Endothelial cell (in vitro differentiated cells): ENCODE measurements around the gene PKP3. TPM values are rescaled to one million over a fixed set of nuclear protein-coding genes. Genes with fewer than 3 reads are reported as not detected.

Experiments used
- DNase-seq: peaks from one replicate; pipeline ENCODE4 v3.0.0; 2021; ENCODE audit warnings: low spot score
- H3K27ac Mint-ChIP-seq: one replicate; pipeline ENCODE4 v1.8.0; 2021; ENCODE audit warnings: mixed read lengths, inconsistent platforms; ENCODE audit not compliant: unreplicated experiment
- H3K27me3 Mint-ChIP-seq: one replicate; pipeline ENCODE4 v1.8.0; 2021; ENCODE audit warnings: mild to moderate bottlenecking, moderate library complexity, mixed read lengths, inconsistent platforms; ENCODE audit not compliant: unreplicated experiment
- H3K36me3 Mint-ChIP-seq: one replicate; pipeline ENCODE4 v1.8.0; 2021; ENCODE audit warnings: mild to moderate bottlenecking, low read depth, mixed read lengths, inconsistent platforms; ENCODE audit not compliant: unreplicated experiment
- H3K4me1 Mint-ChIP-seq: one replicate; pipeline ENCODE4 v1.8.0; 2021; ENCODE audit warnings: mild to moderate bottlenecking, mixed read lengths, inconsistent platforms; ENCODE audit not compliant: unreplicated experiment
- H3K4me3 Mint-ChIP-seq: one replicate; pipeline ENCODE4 v1.8.0; 2021; ENCODE audit warnings: mild to moderate bottlenecking, mixed read lengths, inconsistent platforms; ENCODE audit not compliant: unreplicated experiment
- H3K9me3 Mint-ChIP-seq: one replicate; pipeline ENCODE4 v1.8.0; 2021; ENCODE audit warnings: mixed read lengths, inconsistent platforms; ENCODE audit not compliant: unreplicated experiment
- CTCF ChIP-seq: fragments of 200-600 bp; sonication (generic); IDR thresholded peaks from one replicate; pipeline ENCODE4 v1.5.0; 2021; ENCODE audit warnings: antibody characterized with exemption; ENCODE audit not compliant: unreplicated experiment
- total RNA-seq: library from RNA; stranded (reverse); fragmentation: NEBNext Ultra II Directional; extraction: Animal tissue kit (Norgen Biotek cat#: 25700); gene quantifications from one replicate; pipeline ENCODE4 v1.2.1, GENCODE V29; 2021; ENCODE audit not compliant: unreplicated experiment

Gene PKP3
- total RNA-seq, 1 donor from 2014 or later, result 0.49 TPM

- H3K4me1 Mint-ChIP-seq, result no peaks in the 10 kb centered on the region
- H3K9me3 Mint-ChIP-seq, result no peaks in the 10 kb centered on the region
- DNase-seq, result no peak
- H3K27ac Mint-ChIP-seq, result no peak overlapping the region
- no peak for TF ChIP-seq CTCF
- no peak overlapping the region for H3K4me3 Mint-ChIP-seq
- no peaks in the 10 kb centered on the region for H3K36me3 Mint-ChIP-seq
- H3K27me3 Mint-ChIP-seq, result peaks cover 2% of the 10 kb centered on the region
Observed at GRCh38 chr11:395866-396265, 1.9 kb downstream of the PKP3 start.

GRCh38 chr11:396511-396947 lies 2.5 kb downstream of the PKP3 start:
- no peak for DNase-seq
- Mint-ChIP-seq H3K27me3 (peaks cover 2% of the 10 kb centered on the region), H3K36me3 (no peaks in the 10 kb centered on the region)

GRCh38 chr11:396948-397548 lies 3.0 kb downstream of the PKP3 start:
- peaks cover 2% of the 10 kb centered on the region for H3K27me3 Mint-ChIP-seq
- no peaks in the 10 kb centered on the region for H3K36me3 Mint-ChIP-seq
- no peak overlapping the region for H3K4me3 Mint-ChIP-seq
- H3K4me1 Mint-ChIP-seq, result no peaks in the 10 kb centered on the region
- DNase-seq, result no peak
- H3K9me3 Mint-ChIP-seq, result no peaks in the 10 kb centered on the region
- H3K27ac Mint-ChIP-seq, result no peak overlapping the region
- TF ChIP-seq CTCF, result no peak

More at GRCh38 chr11:396511-396947, 2.5 kb downstream of the PKP3 start:
- H3K4me3 Mint-ChIP-seq, result no peak overlapping the region
- H3K9me3 Mint-ChIP-seq, result no peaks in the 10 kb centered on the region
- no peak overlapping the region for H3K27ac Mint-ChIP-seq
- no peaks in the 10 kb centered on the region for H3K4me1 Mint-ChIP-seq
- no peak for TF ChIP-seq CTCF

GRCh38 chr11:398826-399225 lies 4.8 kb downstream of the PKP3 start:
- DNase-seq, result no peak
- Mint-ChIP-seq H3K36me3 (no peaks in the 10 kb centered on the region), H3K27me3 (peaks cover 2% of the 10 kb centered on the region), H3K27ac (no peak overlapping the region), H3K4me1 (no peaks in the 10 kb centered on the region), H3K4me3 (no peak overlapping the region), H3K9me3 (no peaks in the 10 kb centered on the region)
- TF ChIP-seq CTCF, result no peak

GRCh38 chr11:399731-400211 lies 5.8 kb downstream of the PKP3 start:
- Mint-ChIP-seq H3K27me3 (peaks cover 3% of the 10 kb centered on the region), H3K9me3 (no peaks in the 10 kb centered on the region), H3K4me3 (no peak overlapping the region), H3K4me1 (no peaks in the 10 kb centered on the region), H3K36me3 (no peaks in the 10 kb centered on the region), H3K27ac (no peak overlapping the region)
- no peak for TF ChIP-seq CTCF
- no peak for DNase-seq
